RPMI7951 (cell line): ENCODE results near the gene ZNF83. TPM values are rescaled to one million over a fixed set of nuclear protein-coding genes. Genes with fewer than 3 reads are reported as not detected.
"Not testable (repeated sequence)": the region's sequence is repeated elsewhere in the genome, so short reads cannot be mapped to it uniquely, and the experiment has no call there.

ENCODE experiments used
- DNase-seq: peaks from one replicate; pipeline ENCODE4 v3.0.0-alpha.2; 2012; ENCODE audit warnings: low read depth
- total RNA-seq: library from RNA; depleted of rRNA; stranded (reverse); fragments of >200 nt; shearing (Covaris generic); gene quantifications from 2 replicates; pipeline ENCODE4 v1.2.3, GENCODE V29; 2014; rRNA removed

The ZNF83 gene
- total RNA-seq, 1 experiment from 2014 or later, result 43.1 TPM

DNA sequence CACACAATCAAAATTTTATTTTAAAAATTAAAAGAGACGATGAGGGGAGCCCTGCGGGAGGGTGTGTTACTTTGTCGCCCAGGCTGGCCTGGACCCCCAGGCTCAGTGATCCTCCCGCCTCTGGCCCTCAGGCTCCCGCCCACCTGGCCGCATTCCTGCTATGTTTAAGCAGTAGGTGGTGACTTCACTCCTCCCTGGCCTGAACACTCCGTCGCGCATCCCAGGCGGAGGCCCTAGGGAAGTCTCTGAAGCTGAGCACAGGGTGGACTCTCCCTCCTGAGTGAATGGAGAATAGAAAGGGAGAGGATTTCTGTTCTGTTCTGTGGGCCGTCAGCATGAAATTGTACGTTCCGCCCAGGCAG, 68.5 kb downstream of the ZNF83 start:
- not testable (repeated sequence) for DNase-seq

DNA sequence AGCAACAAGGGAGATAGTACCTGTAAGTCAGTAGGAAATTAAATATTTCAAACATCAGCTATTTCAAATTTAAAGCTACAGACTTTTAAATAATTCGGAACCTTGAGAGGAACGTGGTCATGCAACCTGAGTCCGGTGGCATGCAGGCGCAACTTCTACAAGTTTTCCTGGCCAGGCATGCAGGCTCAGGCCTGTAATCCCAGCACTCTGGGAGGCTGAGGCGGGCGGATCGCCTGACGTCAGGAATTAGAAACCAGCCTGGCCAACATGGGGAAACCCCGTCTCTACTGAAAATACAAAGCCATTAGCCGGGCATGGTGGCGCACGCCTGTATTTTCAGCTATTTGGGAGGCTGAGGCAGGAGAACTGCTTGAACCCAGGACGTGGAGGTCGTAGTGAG, 70.2 kb downstream of the ZNF83 start:
- no peak for DNase-seq

DNA sequence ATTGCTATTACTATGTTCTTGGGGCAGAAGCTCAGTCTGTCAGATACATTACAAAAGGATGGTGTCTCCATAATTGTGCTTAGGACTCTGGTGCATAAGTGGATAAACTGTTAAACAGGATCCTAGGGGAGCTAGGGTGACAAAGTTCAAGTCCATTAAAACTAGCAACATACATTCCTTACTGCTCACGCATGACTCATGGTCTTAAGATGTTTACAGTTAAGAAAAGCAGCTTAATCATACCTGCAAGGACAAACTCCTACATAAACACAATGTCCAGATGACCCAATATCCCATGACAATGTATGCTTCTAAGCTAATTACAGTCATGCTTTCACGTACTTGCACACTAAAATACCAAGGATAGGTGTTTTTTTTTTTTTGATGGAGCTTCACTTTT, 71.6 kb downstream of the ZNF83 start:
- peak; percentile 55 for DNase-seq

DNA sequence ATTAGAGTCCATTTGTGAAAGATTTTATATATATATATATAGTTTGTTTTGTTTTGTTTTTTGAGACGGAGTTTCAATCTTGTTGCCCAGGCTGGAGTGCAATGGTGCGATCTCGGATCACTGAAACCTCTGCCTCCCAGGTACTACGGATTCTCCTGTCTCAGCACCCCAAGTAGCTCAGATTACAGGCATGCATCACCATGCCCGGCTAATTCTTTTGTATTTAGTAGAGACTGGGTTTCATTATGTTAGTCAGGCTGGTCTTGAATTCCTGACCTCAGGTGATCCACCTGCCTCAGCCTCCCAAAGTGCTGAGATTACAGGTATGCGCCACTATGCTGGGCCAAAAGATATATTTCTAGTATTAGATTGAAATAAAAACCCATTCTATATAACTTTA, 72.0 kb downstream of the ZNF83 start:
- DNase-seq, result no peak

Other genes with a start within 250 kb of the ZNF83 start
- gene ZNF528, start 240.5 kb downstream of the ZNF83 start, total RNA-seq, result 6.6 and 7.5 TPM in 2 replicates
- gene ZNF534, start 209.2 kb downstream of the ZNF83 start, total RNA-seq, result not detected in 2 replicates
- gene ZNF578, start 184.8 kb downstream of the ZNF83 start, total RNA-seq, result 0.78 and 1.6 TPM in 2 replicates
- gene ZNF808, start 110.7 kb downstream of the ZNF83 start, total RNA-seq, result 9.6 and 13.6 TPM in 2 replicates
- 9.4 TPM in 2 replicates for gene ZNF701, start 68.1 kb downstream of the ZNF83 start, total RNA-seq
- gene ZNF611, start 96.7 kb upstream of the ZNF83 start, total RNA-seq, result 7.7 and 8.4 TPM in 2 replicates
- 8.2 and 8.3 TPM in 2 replicates for gene ZNF600, start 148.4 kb upstream of the ZNF83 start, total RNA-seq
- 18.8 and 21.9 TPM in 2 replicates for gene ZNF28, start 183.3 kb upstream of the ZNF83 start, total RNA-seq
- gene ZNF468, start 219.3 kb upstream of the ZNF83 start, total RNA-seq, result 14.8 and 22.9 TPM in 2 replicates